Stimulated activated CD8-positive, alpha-beta memory T cell treated with anti-CD3 and anti-CD28 coated beads, Interleukin-12 subunit alpha, Interleukin-12 subunit beta, amount 100 ng/mL, for 4 hours (primary cell): ENCODE measurements around the gene SBNO2.
A peak's percentile ranks its signal among the peaks of the same experiment; 100 is the strongest.

Experiments
- DNase-seq: peaks from one replicate; pipeline ENCODE4 v3.0.0-alpha.2; 2020; ENCODE audit warnings: low read depth

The SBNO2 gene

GRCh38 chr19:1089891-1090290 is 84.2 kb downstream of the SBNO2 start:
- DNase-seq = no peak

GRCh38 chr19:1089126-1089771 is 84.8 kb downstream of the SBNO2 start:
- DNase-seq = no peak

- DNase-seq = no peak
These were observed 85.6 kb downstream of the SBNO2 start for GRCh38 chr19:1088416-1089010.

GRCh38 chr19:1087813-1088415 is 86.2 kb downstream of the SBNO2 start:
- no peak for DNase-seq

GRCh38 chr19:1086613-1087012 is 87.5 kb downstream of the SBNO2 start:
- DNase-seq = no peak

- DNase-seq = no peak
These were observed 88.2 kb downstream of the SBNO2 start for GRCh38 chr19:1085676-1086442.

GRCh38 chr19:1085053-1085658 is 88.9 kb downstream of the SBNO2 start:
- no peak for DNase-seq

GRCh38 chr19:1084024-1084868 is 89.8 kb downstream of the SBNO2 start:
- no peak for DNase-seq

- DNase-seq = no peak
These were observed 90.9 kb downstream of the SBNO2 start for GRCh38 chr19:1082928-1083816.

- DNase-seq = no peak
These were observed 91.7 kb downstream of the SBNO2 start for GRCh38 chr19:1082165-1082927.

- DNase-seq = no peak
These were observed 92.5 kb downstream of the SBNO2 start for GRCh38 chr19:1081301-1082164.

GRCh38 chr19:1080360-1081161 is 93.5 kb downstream of the SBNO2 start:
- DNase-seq = no peak

- DNase-seq = no peak
These were observed 94.4 kb downstream of the SBNO2 start for GRCh38 chr19:1079566-1080111.

- DNase-seq = peak; percentile 85
These were observed 97.1 kb downstream of the SBNO2 start for GRCh38 chr19:1076951-1077350.

GRCh38 chr19:1076046-1076386 is 98.1 kb downstream of the SBNO2 start:
- no peak for DNase-seq

GRCh38 chr19:1074544-1075283 is 99.4 kb downstream of the SBNO2 start:
- peak; percentile 86 for DNase-seq

- DNase-seq = no peak
These were observed 100.0 kb downstream of the SBNO2 start for GRCh38 chr19:1073956-1074517.
